Suprapubic skin (tissue), 4 donors: ENCODE measurements around the gene PGAM1.

Experiments
- POLR2A ChIP-seq, 2 donors: fragments of 450-650 bp; IDR thresholded peaks; one replicate each; pipeline ENCODE4 v1.6.1; 2017; ENCODE audit warnings: antibody characterized with exemption in 2 of 2, mild to moderate bottlenecking in 2 of 2, moderate library complexity in 2 of 2
- POLR2AphosphoS5 ChIP-seq, 3 donors: sonication (generic); formaldehyde crosslinking; IDR thresholded peaks; one replicate each; pipeline ENCODE4 v1.6.1; 2017; ENCODE audit warnings: antibody characterized with exemption in 3 of 3
- TF ChIP-seq, protein P1 (sequence below), 2 donors: fragments of 200-600 bp in 1 of 2; fragments of 450-650 bp in 1 of 2; sonication (generic) in 1 of 2; IDR thresholded peaks; one replicate each; pipeline ENCODE4 v1.5.1; 2016 to 2019; ENCODE audit warnings: antibody characterized with exemption in 2 of 2, mild to moderate bottlenecking in 1 of 2, moderate library complexity in 1 of 2

DNA sequence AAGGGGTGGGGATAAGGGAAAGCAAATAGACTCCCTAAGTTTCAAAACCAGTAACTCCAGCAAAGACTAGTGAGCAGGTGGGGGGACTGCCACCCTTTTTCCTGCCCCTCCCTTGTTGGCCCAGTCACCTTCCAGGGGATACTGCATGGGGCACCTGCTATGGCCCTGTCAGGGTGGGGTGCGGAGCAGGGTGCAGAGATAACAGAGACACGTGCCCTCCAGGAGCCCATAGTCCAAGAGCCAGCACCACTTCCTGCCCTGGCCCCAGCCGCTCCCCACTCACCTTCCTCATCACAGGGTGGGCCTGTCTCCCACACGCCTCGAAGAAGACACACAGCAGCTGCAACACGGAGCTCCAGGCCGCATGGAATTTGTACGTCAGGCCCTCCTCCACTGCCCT is 45.5 kb upstream of the PGAM1 start:
- TF ChIP-seq POLR2AphosphoS5 (IDR thresholded peaks at IDR 0.05) (no peak), POLR2A (IDR thresholded peaks at IDR 0.05) (no peak)
- TF ChIP-seq, protein P1, sequence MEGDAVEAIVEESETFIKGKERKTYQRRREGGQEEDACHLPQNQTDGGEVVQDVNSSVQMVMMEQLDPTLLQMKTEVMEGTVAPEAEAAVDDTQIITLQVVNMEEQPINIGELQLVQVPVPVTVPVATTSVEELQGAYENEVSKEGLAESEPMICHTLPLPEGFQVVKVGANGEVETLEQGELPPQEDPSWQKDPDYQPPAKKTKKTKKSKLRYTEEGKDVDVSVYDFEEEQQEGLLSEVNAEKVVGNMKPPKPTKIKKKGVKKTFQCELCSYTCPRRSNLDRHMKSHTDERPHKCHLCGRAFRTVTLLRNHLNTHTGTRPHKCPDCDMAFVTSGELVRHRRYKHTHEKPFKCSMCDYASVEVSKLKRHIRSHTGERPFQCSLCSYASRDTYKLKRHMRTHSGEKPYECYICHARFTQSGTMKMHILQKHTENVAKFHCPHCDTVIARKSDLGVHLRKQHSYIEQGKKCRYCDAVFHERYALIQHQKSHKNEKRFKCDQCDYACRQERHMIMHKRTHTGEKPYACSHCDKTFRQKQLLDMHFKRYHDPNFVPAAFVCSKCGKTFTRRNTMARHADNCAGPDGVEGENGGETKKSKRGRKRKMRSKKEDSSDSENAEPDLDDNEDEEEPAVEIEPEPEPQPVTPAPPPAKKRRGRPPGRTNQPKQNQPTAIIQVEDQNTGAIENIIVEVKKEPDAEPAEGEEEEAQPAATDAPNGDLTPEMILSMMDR (IDR thresholded peaks at IDR 0.05), result no peak
